NCI-H446 treated with DMSO at 0.1 percent for 48 hours (cell line): ENCODE data around the gene FMR1.

Experiments used
- DNase-seq: peaks from one replicate; lab custom pipeline; 2025; lab: John Stamatoyannopoulos, UW

FMR1 gene

GRCh38 chrX:147911192-147912022 lies at the start of gene FMR1:
TSS of gene FMR1 (plus strand) at chrX:147911919. CDS start at chrX:147912180, 261 bp downstream.
- DNase-seq = peak; percentile 77

GRCh38 chrX:147875866-147876596 lies 35.7 kb upstream of the FMR1 start:
- no peak for DNase-seq

- DNase-seq = no peak
Measured at GRCh38 chrX:147876849-147877646, 34.7 kb upstream of the FMR1 start.

GRCh38 chrX:147877726-147878125 lies 34.0 kb upstream of the FMR1 start:
- no peak for DNase-seq

- no peak for DNase-seq
Measured at GRCh38 chrX:147884958-147885357, 26.8 kb upstream of the FMR1 start.

- no peak for DNase-seq
Measured at GRCh38 chrX:147890756-147891155, 21.0 kb upstream of the FMR1 start.

GRCh38 chrX:147891896-147892295 lies 19.8 kb upstream of the FMR1 start:
- no peak for DNase-seq

- no peak for DNase-seq
Measured at GRCh38 chrX:147893741-147894140, 18.0 kb upstream of the FMR1 start.

- no peak for DNase-seq
Measured at GRCh38 chrX:147894366-147894963, 17.3 kb upstream of the FMR1 start.

GRCh38 chrX:147897117-147897516 lies 14.6 kb upstream of the FMR1 start:
- DNase-seq = no peak

GRCh38 chrX:147898951-147899350 lies 12.8 kb upstream of the FMR1 start:
- DNase-seq = no peak

GRCh38 chrX:147899379-147900114 lies 12.2 kb upstream of the FMR1 start:
- DNase-seq = no peak

GRCh38 chrX:147900349-147900748 lies 11.4 kb upstream of the FMR1 start:
- DNase-seq = no peak

- DNase-seq = no peak
Measured at GRCh38 chrX:147901461-147902126, 10.1 kb upstream of the FMR1 start.

- DNase-seq = no peak
Measured at GRCh38 chrX:147902270-147902669, 9.4 kb upstream of the FMR1 start.

GRCh38 chrX:147908106-147908505 lies 3.6 kb upstream of the FMR1 start:
- no peak for DNase-seq

- DNase-seq = no peak
Measured at GRCh38 chrX:147910607-147911006, 1.1 kb upstream of the FMR1 start.

GRCh38 chrX:147912093-147912801 lies 528 bp downstream of the FMR1 start:
- no peak for DNase-seq

GRCh38 chrX:147913570-147913969 lies 1.9 kb downstream of the FMR1 start:
- DNase-seq = no peak

- DNase-seq = no peak
Measured at GRCh38 chrX:147914591-147914990, 2.9 kb downstream of the FMR1 start.
